B cell (primary cell): ENCODE measurements around the gene PSENEN. TPM values are rescaled to one million over a fixed set of nuclear protein-coding genes. Genes with fewer than 3 reads are reported as not detected.

Experiments
- ATAC-seq: fragments of 200-7000 bp; cut with Tn5 transposase; one replicate; pipeline ENCODE4 v1.10.0; 2021; ENCODE audit warnings: low read depth, mild to moderate bottlenecking, moderate number of reproducible peaks, moderate library complexity
- CTCF ChIA-PET: fragments of 350-600 bp; sonication (Branson Sonifier 250); formaldehyde crosslinking; loops from one replicate; lab custom pipeline; 2021; ENCODE audit warnings: antibody characterized with exemption, inconsistent platforms; lab: Charles Lee
- POLR2A ChIA-PET: fragments of 350-600 bp; sonication (Branson Sonifier 250); formaldehyde crosslinking; loops from one replicate; lab custom pipeline; 2021; ENCODE audit warnings: antibody characterized with exemption; lab: Charles Lee
- DNase-seq: peaks from one replicate; pipeline ENCODE4 v3.0.0; 2013
- H2AFZ ChIP-seq: 2 replicates; pipeline ENCODE4 v1.6.1; 2012; ENCODE audit warnings: mild to moderate bottlenecking, low read depth, low read length; ENCODE audit not compliant: insufficient read depth, poor library complexity, severe bottlenecking
- H3K27ac ChIP-seq, 2 donors: 1 replicate in 1 of 2; 2 replicates in 1 of 2; pipeline ENCODE4 v1.5.1; 2012 to 2013; ENCODE audit warnings: low read length in 2 of 2, mild to moderate bottlenecking in 2 of 2, moderate library complexity in 1 of 2
- H3K27me3 ChIP-seq, 4 experiments: fragments of 200-600 bp in 1 of 4; sonication (generic) in 1 of 4; replicated peaks in 1 of 4; 1 replicate in 2 of 4; 2 replicates in 2 of 4; pipeline versions ENCODE4 v1.6.1 to v1.7.0; 2013 to 2016; ENCODE audit warnings: low read length in 3 of 4, mild to moderate bottlenecking in 2 of 4, mixed read lengths in 1 of 4, moderate library complexity in 1 of 4; ENCODE audit not compliant: insufficient read depth in 4 of 4, control insufficient read depth in 3 of 4; ENCODE audit errors: control extremely low read depth in 1 of 4
- H3K36me3 ChIP-seq, 2 experiments: replicated peaks in 1 of 2; 1 replicate in 1 of 2; 2 replicates in 1 of 2; pipeline versions ENCODE4 v1.6.1 to v1.7.1; 2013; ENCODE audit warnings: low read length in 1 of 2; ENCODE audit not compliant: insufficient read depth in 2 of 2, control insufficient read depth in 1 of 2; ENCODE audit errors: control extremely low read depth in 1 of 2, extremely low read depth in 1 of 2
- H3K4me1 ChIP-seq, 2 donors: fragments of 200-600 bp in 1 of 2; sonication (generic) in 1 of 2; 1 replicate in 1 of 2; 2 replicates in 1 of 2; pipeline versions ENCODE4 v1.5.1 to v1.6.1; 2013 to 2017; ENCODE audit warnings: low read length in 2 of 2; ENCODE audit not compliant: control insufficient read depth in 2 of 2, insufficient read depth in 2 of 2
- H3K4me2 ChIP-seq: replicated peaks from 2 replicates; pipeline ENCODE3; 2012; ENCODE audit warnings: mild to moderate bottlenecking, low read depth, low read length; ENCODE audit not compliant: poor library complexity, severe bottlenecking
- H3K4me3 ChIP-seq, 5 experiments: fragments of 200-600 bp in 1 of 5; sonication (generic) in 1 of 5; 1 replicate in 3 of 5; 2 replicates in 2 of 5; pipeline versions ENCODE4 v1.5.1 to v1.7.0; 2011 to 2016; ENCODE audit warnings: low read length in 4 of 5, mild to moderate bottlenecking in 4 of 5, low read depth in 2 of 5, control low read depth in 1 of 5, moderate library complexity in 1 of 5; ENCODE audit not compliant: insufficient read depth in 1 of 5; ENCODE audit errors: control extremely low read depth in 1 of 5, extremely low read depth in 1 of 5
- H3K79me2 ChIP-seq: fragments of 200-600 bp; sonication (generic); one replicate; pipeline ENCODE4 v1.6.0; 2016; ENCODE audit warnings: low read length; ENCODE audit not compliant: control insufficient read depth, insufficient read depth
- H3K9ac ChIP-seq: fragments of 200-600 bp; sonication (generic); 2 replicates; pipeline ENCODE4 v1.6.1; 2017; ENCODE audit warnings: mild to moderate bottlenecking, low read length, moderate library complexity
- H3K9me3 ChIP-seq, 3 donors: one replicate each; pipeline versions ENCODE4 v1.6.1 to v1.7.1; 2013; ENCODE audit warnings: low read length in 2 of 3; ENCODE audit not compliant: control insufficient read depth in 2 of 3, insufficient read depth in 1 of 3; ENCODE audit errors: control extremely low read depth in 1 of 3
- H4K20me1 ChIP-seq: 2 replicates; pipeline ENCODE4 v1.6.0; 2012; ENCODE audit warnings: mild to moderate bottlenecking, low read length; ENCODE audit not compliant: insufficient read depth, control insufficient read depth, poor library complexity, severe bottlenecking
- H3K27ac Mint-ChIP-seq: one replicate; pipeline ENCODE4 v1.8.0; 2021; ENCODE audit warnings: mixed read lengths
- H3K27me3 Mint-ChIP-seq: one replicate; pipeline ENCODE4 v1.8.0; 2021; ENCODE audit warnings: mixed read lengths
- H3K4me1 Mint-ChIP-seq: one replicate; pipeline ENCODE4 v1.8.0; 2021; ENCODE audit warnings: mixed read lengths
- H3K4me3 Mint-ChIP-seq: one replicate; pipeline ENCODE4 v1.8.0; 2021; ENCODE audit warnings: mixed read lengths
- H3K9me3 Mint-ChIP-seq: one replicate; pipeline ENCODE4 v1.8.0; 2022; ENCODE audit warnings: mixed read lengths; ENCODE audit not compliant: insufficient read depth
- CTCF ChIP-seq: fragments of 200-600 bp; IDR thresholded peaks from one replicate; pipeline ENCODE4 v1.8.0; 2022; ENCODE audit warnings: antibody characterized with exemption, mild to moderate bottlenecking
- EZH2 ChIP-seq: IDR thresholded peaks from 2 replicates; pipeline ENCODE4 v1.6.1; 2012; ENCODE audit warnings: borderline replicate concordance, low read depth, mild to moderate bottlenecking, moderate library complexity, low read length; ENCODE audit not compliant: insufficient read depth, poor library complexity, severe bottlenecking
- WGBS: methylation state at CpG from one replicate; pipeline ENCODE4 v1.1.5; 2013; ENCODE audit warnings: missing lambda C conversion rate; ENCODE audit not compliant: insufficient coverage; 5-methylcytosine and 5-hydroxymethylcytosine counted together
- intact Hi-C: fragments of 100-400 bp; cut with micrococcal nuclease; formaldehyde crosslinking; loops from one replicate; pipeline ENCODE4 v1.10.0; 2022
- polyA plus RNA-seq: library from polyadenylated mRNA; depleted of rRNA; stranded (reverse); fragments of >200 nt; gene quantifications from 2 replicates; pipeline ENCODE4 v1.2.3, GENCODE V29; 2012
- total RNA-seq, 2 donors: library from RNA; stranded (reverse); fragments of 120-200 nt in 1 of 2; gene quantifications; 1 replicate in 1 of 2; 2 replicates in 1 of 2; pipeline versions ENCODE4 v1.2.3 to v1.2.4, GENCODE V29; 2013 to 2022

The PSENEN gene
- total and polyA plus RNA-seq, 2 donors (not counting 1 experiment from before 2014, with no cell fraction given), result 17.7 to 36.4 TPM

GRCh38 chr19:35724560-35724959 is 20.9 kb upstream of the PSENEN start:
- Mint-ChIP-seq H3K4me1 (peaks cover 8% of the 10 kb centered on the region), H3K27me3 (no peaks in the 10 kb centered on the region), H3K27ac (no peak overlapping the region), H3K9me3 (no peaks in the 10 kb centered on the region), H3K4me3 (no peak overlapping the region)
- POLR2A ChIA-PET, result interaction anchor here (1.2 kb wide), 1 partner anchor 16 kb away, joined by 3 read pairs; no protein-coding TSS in a partner anchor
- H3K4me3 ChIP-seq, result no peak overlapping the region
- H3K4me2 ChIP-seq, result no peak overlapping the region
- H2AFZ ChIP-seq, result no peak overlapping the region
- H3K27me3 ChIP-seq, result no peaks in the 10 kb centered on the region
- TF ChIP-seq EZH2, result no peak
- no peak for TF ChIP-seq CTCF
- H3K27ac ChIP-seq, result no peak overlapping the region
- DNase-seq (no peak), ATAC-seq (no peak)
- H3K36me3 ChIP-seq, result peaks cover 5 to 91% of the 10 kb centered on the region in 2 experiments
- H3K79me2 ChIP-seq, result peaks cover 79% of the 10 kb centered on the region
- intact Hi-C loops, result no loop called here
- CTCF ChIA-PET, result interaction anchor here (1.1 kb wide), 1 partner anchor 31 kb away, joined by 3 read pairs; no protein-coding TSS in a partner anchor
- WGBS, result 98% methylated on average over 10 of the region's 12 CpGs
- H3K9ac ChIP-seq, result no peak overlapping the region
- no peaks in the 10 kb centered on the region for H3K9me3 ChIP-seq
- peaks cover 63% of the 10 kb centered on the region for H4K20me1 ChIP-seq
- peaks cover 0 to 2% of the 10 kb centered on the region in 2 donors for H3K4me1 ChIP-seq

- H3K9ac ChIP-seq, result no peak overlapping the region
- CTCF ChIA-PET, result interaction anchor here (1.1 kb wide), 1 partner anchor 32 kb away, joined by 3 read pairs; no protein-coding TSS in a partner anchor
Observed at GRCh38 chr19:35725216-35725861, 20.1 kb upstream of the PSENEN start.

More at GRCh38 chr19:35725216-35725861, 20.1 kb upstream of the PSENEN start:
- TF ChIP-seq EZH2 (no peak), CTCF (no peak)
- Histone ChIP-seq H3K9me3 (no peaks in the 10 kb centered on the region), H3K4me3 (no peak overlapping the region), H3K27me3 (no peaks in the 10 kb centered on the region), H3K4me2 (no peak overlapping the region), H3K79me2 (peaks cover 77% of the 10 kb centered on the region), H3K36me3 (peaks cover 5 to 91% of the 10 kb centered on the region in 2 experiments), H2AFZ (no peak overlapping the region), H4K20me1 (peaks cover 55% of the 10 kb centered on the region), H3K4me1 (no peaks in the 10 kb centered on the region), H3K27ac (no peak overlapping the region)
- no peaks in the 10 kb centered on the region for H3K9me3 Mint-ChIP-seq
- POLR2A ChIA-PET, result interaction anchor here (0.5 to 1.2 kb wide), 2 partner anchors 15 to 159 kb away, joined by 3 read pairs; no protein-coding TSS in a partner anchor
- no peak overlapping the region for H3K27ac Mint-ChIP-seq
- peaks cover 5% of the 10 kb centered on the region for H3K4me1 Mint-ChIP-seq
- H3K4me3 Mint-ChIP-seq, result no peak overlapping the region
- intact Hi-C loops, result no loop called here
- no peaks in the 10 kb centered on the region for H3K27me3 Mint-ChIP-seq
- ATAC-seq (no peak), DNase-seq (no peak)
- WGBS, result 96% methylated on average over 9 of the region's 23 CpGs
